IMR-90 (cell line): ENCODE measurements around the gene FOXP1. TPM values are rescaled to one million over a fixed set of nuclear protein-coding genes. Genes with fewer than 3 reads are reported as not detected.

ENCODE experiments used
- ATAC-seq: fragments of 200-7000 bp; cut with Tn5 transposase; 2 replicates; pipeline ENCODE4 v1.9.1; 2020; ENCODE audit warnings: low read depth, mild to moderate bottlenecking, moderate library complexity
- BruUV-seq: library from RNA; stranded (reverse); fragments of 400-500 nt; replicated peaks from 2 replicates; lab custom pipeline; 2021; lab: Mats Ljungman, UMichigan
- CTCF ChIA-PET: fragments of 300-600 bp; formaldehyde crosslinking; extraction: SDS; loops from one replicate; lab custom pipeline; 2021; ENCODE audit warnings: antibody characterized with exemption; lab: Yijun Ruan, JAX
- POLR2A ChIA-PET: fragments of 300-600 bp; sonication (Branson Sonifier 250); formaldehyde crosslinking; loops from one replicate; lab custom pipeline; 2022; ENCODE audit warnings: antibody characterized with exemption; ENCODE audit not compliant: unreplicated experiment; lab: Charles Lee
- DNase-seq: peaks from one replicate; pipeline ENCODE4 v3.0.0; 2013
- H2AFZ ChIP-seq: replicated peaks from 2 replicates; pipeline ENCODE3; 2013; ENCODE audit warnings: low read length, mild to moderate bottlenecking; ENCODE audit not compliant: poor library complexity
- H2AK5ac ChIP-seq: 2 replicates; pipeline ENCODE4 v1.6.1; 2013; ENCODE audit warnings: low read depth, low read length, inconsistent platforms
- H2AK9ac ChIP-seq: replicated peaks from 2 replicates; pipeline ENCODE3; 2013; ENCODE audit warnings: mild to moderate bottlenecking, low read depth, low read length, moderate library complexity; ENCODE audit not compliant: poor library complexity
- H2BK120ac ChIP-seq: 2 replicates; pipeline ENCODE4 v1.6.1; 2013; ENCODE audit warnings: low read depth, low read length, inconsistent platforms
- H2BK15ac ChIP-seq: 3 replicates; pipeline ENCODE4 v1.6.1; 2013; ENCODE audit warnings: low read depth, low read length, inconsistent platforms
- H2BK20ac ChIP-seq: 2 replicates; pipeline ENCODE4 v1.6.1; 2013; ENCODE audit warnings: low read depth, mild to moderate bottlenecking, inconsistent platforms, low read length, moderate library complexity
- H2BK5ac ChIP-seq: 2 replicates; pipeline ENCODE4 v1.6.1; 2013; ENCODE audit warnings: mild to moderate bottlenecking, low read depth, low read length, inconsistent platforms; ENCODE audit not compliant: poor library complexity, severe bottlenecking
- H3K14ac ChIP-seq: replicated peaks from 2 replicates; pipeline ENCODE4 v1.6.1; 2013; ENCODE audit warnings: low read depth, low read length, inconsistent platforms
- H3K18ac ChIP-seq: 2 replicates; pipeline ENCODE4 v1.6.1; 2013; ENCODE audit warnings: low read depth, low read length, control low read depth
- H3K23ac ChIP-seq: 2 replicates; pipeline ENCODE4 v1.6.1; 2013; ENCODE audit warnings: low read depth, low read length, inconsistent platforms
- H3K27ac ChIP-seq: 2 replicates; pipeline ENCODE4 v1.5.1; 2013; ENCODE audit warnings: mild to moderate bottlenecking, control low read depth, low read length; ENCODE audit not compliant: insufficient read depth
- H3K27me3 ChIP-seq: 2 replicates; pipeline ENCODE4 v1.6.1; 2013; ENCODE audit warnings: low read length; ENCODE audit not compliant: control insufficient read depth, insufficient read depth
- H3K36me3 ChIP-seq: 2 replicates; pipeline ENCODE4 v1.6.1; 2013; ENCODE audit warnings: low read length, mixed read lengths; ENCODE audit not compliant: control insufficient read depth, insufficient read depth
- H3K4ac ChIP-seq: 2 replicates; pipeline ENCODE4 v1.6.1; 2013; ENCODE audit warnings: low read depth, low read length, inconsistent platforms
- H3K4me1 ChIP-seq: 2 replicates; pipeline ENCODE4 v1.6.1; 2013; ENCODE audit warnings: low read length, mixed read lengths; ENCODE audit not compliant: control insufficient read depth, insufficient read depth
- H3K4me2 ChIP-seq: 2 replicates; pipeline ENCODE4 v1.6.1; 2013; ENCODE audit warnings: low read depth, mild to moderate bottlenecking, control low read depth, low read length, moderate library complexity
- H3K4me3 ChIP-seq: 2 replicates; pipeline ENCODE4 v1.5.1; 2013; ENCODE audit warnings: low read depth, mild to moderate bottlenecking, control low read depth, low read length, moderate library complexity; ENCODE audit not compliant: insufficient read depth
- H3K56ac ChIP-seq: 2 replicates; pipeline ENCODE4 v1.6.1; 2013; ENCODE audit warnings: low read length, inconsistent platforms; ENCODE audit not compliant: insufficient read depth; ENCODE audit errors: extremely low read depth
- H3K79me1 ChIP-seq, 2 experiments: 2 replicates each; pipeline ENCODE4 v1.6.1; 2013; ENCODE audit warnings: low read length in 2 of 2, inconsistent platforms in 1 of 2, low read depth in 1 of 2
- H3K9ac ChIP-seq: 2 replicates; pipeline ENCODE4 v1.6.1; 2013; ENCODE audit warnings: low read depth, low read length, control low read depth
- H3K9me1 ChIP-seq: 2 replicates; pipeline ENCODE4 v1.6.1; 2013; ENCODE audit warnings: low read length, inconsistent platforms; ENCODE audit not compliant: insufficient read depth
- H3K9me3 ChIP-seq: 2 replicates; pipeline ENCODE4 v1.6.1; 2013; ENCODE audit warnings: low read length; ENCODE audit not compliant: control insufficient read depth, insufficient read depth
- H4K20me1 ChIP-seq: 2 replicates; pipeline ENCODE4 v1.6.1; 2013; ENCODE audit warnings: low read length, inconsistent platforms; ENCODE audit not compliant: insufficient read depth
- H4K5ac ChIP-seq: 2 replicates; pipeline ENCODE4 v1.6.1; 2013; ENCODE audit warnings: mild to moderate bottlenecking, low read depth, low read length, control low read depth
- H4K8ac ChIP-seq, 2 experiments: 2 replicates each; pipeline ENCODE4 v1.6.1; 2013; ENCODE audit warnings: low read depth in 2 of 2, low read length in 2 of 2, control low read depth in 1 of 2, inconsistent platforms in 1 of 2
- H4K91ac ChIP-seq: 2 replicates; pipeline ENCODE4 v1.6.1; 2013; ENCODE audit warnings: low read depth, low read length, inconsistent platforms; ENCODE audit not compliant: insufficient read depth
- BHLHE40 ChIP-seq: fragments of 150-350 bp; IDR thresholded peaks from 2 replicates; pipeline ENCODE4 v1.6.1; 2016; ENCODE audit warnings: mild to moderate bottlenecking, low read depth, low read length
- CEBPB ChIP-seq: IDR thresholded peaks from 2 replicates; pipeline ENCODE4 v1.6.1; 2012; ENCODE audit warnings: low read depth, low read length, improper control_type of control experiment
- CHD1 ChIP-seq: IDR thresholded peaks from 2 replicates; pipeline ENCODE4 v1.6.1; 2012; ENCODE audit warnings: low read depth, low read length, improper control_type of control experiment
- FOS ChIP-seq: fragments of 150-350 bp; IDR thresholded peaks from 2 replicates; pipeline ENCODE4 v1.6.1; 2016; ENCODE audit warnings: low read depth, low read length
- MAFK ChIP-seq: IDR thresholded peaks from 2 replicates; pipeline ENCODE4 v1.6.1; 2012; ENCODE audit warnings: low read depth, low read length, improper control_type of control experiment
- MAZ ChIP-seq: IDR thresholded peaks from 2 replicates; pipeline ENCODE4 v1.6.1; 2012; ENCODE audit warnings: low read depth, mild to moderate bottlenecking, low read length, improper control_type of control experiment, moderate library complexity, borderline replicate concordance
- MXI1 ChIP-seq: IDR thresholded peaks from 2 replicates; pipeline ENCODE4 v1.6.1; 2012; ENCODE audit warnings: low read depth, mild to moderate bottlenecking, low read length, moderate library complexity, borderline replicate concordance
- NFE2L2 ChIP-seq: fragments of 150-350 bp; IDR thresholded peaks from 2 replicates; pipeline ENCODE4 v1.6.1; 2016; ENCODE audit warnings: low read depth, mild to moderate bottlenecking, low read length
- POLR2A ChIP-seq: IDR thresholded peaks from 2 replicates; pipeline ENCODE4 v1.6.1; 2012; ENCODE audit warnings: mild to moderate bottlenecking, low read depth, low read length
- RCOR1 ChIP-seq: IDR thresholded peaks from 2 replicates; pipeline ENCODE4 v1.6.1; 2012; ENCODE audit warnings: mild to moderate bottlenecking, low read length, improper control_type of control experiment; ENCODE audit not compliant: insufficient replicate concordance
- RFX5 ChIP-seq: IDR thresholded peaks from 2 replicates; pipeline ENCODE4 v1.8.0; 2012; ENCODE audit warnings: low read depth, mild to moderate bottlenecking, low read length, moderate library complexity
- SMC3 ChIP-seq: fragments of 150-350 bp; IDR thresholded peaks from 2 replicates; pipeline ENCODE4 v1.6.1; 2016; ENCODE audit warnings: low read depth, mild to moderate bottlenecking, antibody characterized with exemption, low read length, moderate library complexity
- WGBS, 2 experiments: methylation state at CpG; one replicate each; pipeline versions ENCODE4 v1.1.5 to v1.1.7; 2013; ENCODE audit warnings: missing lambda C conversion rate in 2 of 2; ENCODE audit not compliant: insufficient read length in 1 of 2; ENCODE audit errors: extremely low coverage in 2 of 2; 5-methylcytosine and 5-hydroxymethylcytosine counted together
- dilution Hi-C: fragments of 300-500 bp; cut with HindIII; formaldehyde crosslinking; loops from one replicate; pipeline ENCODE4 v1.14.3; 2018; ENCODE audit warnings: low sequenced_read_pairs; ENCODE audit not compliant: unreplicated experiment
- in situ Hi-C: fragments of 300-500 bp; cut with MboI; formaldehyde crosslinking; loops from 3 replicates; pipeline ENCODE4 v1.14.3; 2019; ENCODE audit warnings: low sequenced_read_pairs, inconsistent platforms, mixed read lengths
- intact Hi-C: fragments of 100-400 bp; cut with micrococcal nuclease; formaldehyde crosslinking; loops from 2 replicates; pipeline ENCODE4 v1.10.0; 2022
- polyA plus RNA-seq, 3 experiments: library from polyadenylated mRNA; depleted of rRNA; stranded (reverse); fragments of >200 nt; gene quantifications; 2 replicates each; pipeline ENCODE4 v1.2.3, GENCODE V29; 2012; ENCODE audit warnings: low replicate concordance in 1 of 3
- total RNA-seq: library from RNA; depleted of rRNA; stranded (reverse); fragments of >200 nt; gene quantifications from 2 replicates; pipeline ENCODE4 v1.2.3, GENCODE V29; 2012
- TF ChIP-seq, protein P1 (sequence below): fragments of 150-350 bp; IDR thresholded peaks from 2 replicates; pipeline ENCODE4 v1.6.1; 2016; ENCODE audit warnings: low read depth, mild to moderate bottlenecking, low read length, moderate library complexity, borderline replicate concordance
- TF ChIP-seq, protein P2 (sequence below): conservative IDR thresholded peaks from 2 replicates; pipeline ENCODE4 v1.5.1; 2012; ENCODE audit warnings: mild to moderate bottlenecking, low read depth, low read length, improper control_type of control experiment
- TF ChIP-seq, protein P3 (sequence below): fragments of 150-350 bp; IDR thresholded peaks from 2 replicates; pipeline ENCODE4 v1.6.1; 2017; ENCODE audit warnings: mild to moderate bottlenecking, antibody characterized with exemption, low read length, low read depth

The FOXP1 gene
- total and polyA plus RNA-seq, 2 of the 4 experiments (the other 2 are of a cell fraction) = 37.0 to 132 TPM

DNA sequence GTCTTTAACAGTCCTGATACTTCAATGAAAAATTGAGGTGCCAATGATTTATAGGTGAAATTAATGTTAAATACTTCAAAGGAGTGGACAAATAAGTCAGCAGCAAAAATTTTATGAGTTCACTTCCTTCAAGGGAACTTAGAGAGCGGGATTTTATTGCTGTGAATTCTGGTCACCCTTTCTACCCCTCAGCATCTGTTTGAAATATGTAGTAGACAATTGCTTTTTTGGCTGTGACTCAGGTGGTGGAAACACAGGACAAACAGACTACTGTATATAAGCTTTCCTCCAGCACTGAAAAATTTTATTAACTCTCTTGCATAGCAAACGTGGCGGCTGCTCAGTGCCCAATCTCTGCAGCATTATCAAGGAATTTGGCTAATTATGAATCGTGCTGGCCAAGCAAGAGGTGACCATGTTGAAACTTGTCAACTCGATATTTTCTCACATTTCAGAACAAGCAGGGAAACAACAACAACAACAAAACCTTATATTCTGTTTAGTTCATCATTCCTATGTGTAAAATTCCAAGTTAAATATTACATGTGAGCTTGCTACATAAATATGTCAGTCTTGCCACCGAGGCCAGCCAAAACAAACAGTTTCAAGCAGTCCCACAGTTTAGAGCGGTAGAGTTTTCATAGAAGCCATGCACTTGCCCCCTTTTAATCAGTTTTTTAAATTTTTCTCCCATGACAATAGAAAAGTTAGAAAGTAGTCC is 420.2 kb downstream of the FOXP1 start:
- H3K9me3 ChIP-seq = peaks cover 3% of the 10 kb centered on the region; the same call in 1 of the 2 replicates
- no peak overlapping the region for H2BK15ac ChIP-seq
- H3K4me2 ChIP-seq = no peak overlapping the region
- H4K91ac ChIP-seq = no peak overlapping the region
- dilution Hi-C loops (no loop called here), in situ Hi-C loops (no loop called here), intact Hi-C loops (no loop called here)
- no peak overlapping the region for H3K4ac ChIP-seq
- H3K27me3 ChIP-seq = no peaks in the 10 kb centered on the region
- ATAC-seq (no peak), DNase-seq (no peak)
- no peak overlapping the region for H2BK5ac ChIP-seq
- H3K27ac ChIP-seq = no peak overlapping the region
- no peaks in the 10 kb centered on the region for H3K36me3 ChIP-seq
- ChIA-PET CTCF (interaction anchor here (0.8 kb wide), 1 partner anchor 52 kb away, joined by 3 read pairs; no protein-coding TSS in a partner anchor), POLR2A (no interaction called here)
- H3K9ac ChIP-seq = no peak overlapping the region
- no peak overlapping the region for H2BK120ac ChIP-seq
- H2AK9ac ChIP-seq = no peak overlapping the region
- H3K4me1 ChIP-seq = peaks cover 10% of the 10 kb centered on the region
- no peak overlapping the region for H3K23ac ChIP-seq
- BruUV-seq = no TSS peak
- H3K14ac ChIP-seq = no peak overlapping the region
- 0 out of 2 replicates have a peak overlapping the region, but pooled peaks have one; percentile 15 for H2AK5ac ChIP-seq
- WGBS, 2 experiments = 90% methylated on average over 2 of the region's 7 CpGs; no CpG with 5 or more reads in 1 of the 2 experiments
- peaks cover 10 to 18% of the 10 kb centered on the region in 2 experiments for H3K79me1 ChIP-seq
- no peak overlapping the region for H4K5ac ChIP-seq
- H3K56ac ChIP-seq = no peak overlapping the region
- no peak overlapping the region for H3K4me3 ChIP-seq
- no peaks in the 10 kb centered on the region for H4K20me1 ChIP-seq
- H2BK20ac ChIP-seq = no peak overlapping the region
- no peak overlapping the region for H3K18ac ChIP-seq
- H3K9me1 ChIP-seq = peaks cover 4% of the 10 kb centered on the region
- H2AFZ ChIP-seq = no peak overlapping the region
- H4K8ac ChIP-seq = no peak overlapping the region
- TF ChIP-seq MAFK (no peak), BHLHE40 (no peak), FOS (no peak), POLR2A (no peak), RFX5 (no peak), MXI1 (no peak), CHD1 (no peak), SMC3 (no peak), CEBPB (no peak), NFE2L2 (no peak), MAZ (no peak), RCOR1 (no peak)
- TF ChIP-seq, protein P1, sequence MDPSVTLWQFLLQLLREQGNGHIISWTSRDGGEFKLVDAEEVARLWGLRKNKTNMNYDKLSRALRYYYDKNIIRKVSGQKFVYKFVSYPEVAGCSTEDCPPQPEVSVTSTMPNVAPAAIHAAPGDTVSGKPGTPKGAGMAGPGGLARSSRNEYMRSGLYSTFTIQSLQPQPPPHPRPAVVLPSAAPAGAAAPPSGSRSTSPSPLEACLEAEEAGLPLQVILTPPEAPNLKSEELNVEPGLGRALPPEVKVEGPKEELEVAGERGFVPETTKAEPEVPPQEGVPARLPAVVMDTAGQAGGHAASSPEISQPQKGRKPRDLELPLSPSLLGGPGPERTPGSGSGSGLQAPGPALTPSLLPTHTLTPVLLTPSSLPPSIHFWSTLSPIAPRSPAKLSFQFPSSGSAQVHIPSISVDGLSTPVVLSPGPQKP = no peak
- TF ChIP-seq, protein P2, sequence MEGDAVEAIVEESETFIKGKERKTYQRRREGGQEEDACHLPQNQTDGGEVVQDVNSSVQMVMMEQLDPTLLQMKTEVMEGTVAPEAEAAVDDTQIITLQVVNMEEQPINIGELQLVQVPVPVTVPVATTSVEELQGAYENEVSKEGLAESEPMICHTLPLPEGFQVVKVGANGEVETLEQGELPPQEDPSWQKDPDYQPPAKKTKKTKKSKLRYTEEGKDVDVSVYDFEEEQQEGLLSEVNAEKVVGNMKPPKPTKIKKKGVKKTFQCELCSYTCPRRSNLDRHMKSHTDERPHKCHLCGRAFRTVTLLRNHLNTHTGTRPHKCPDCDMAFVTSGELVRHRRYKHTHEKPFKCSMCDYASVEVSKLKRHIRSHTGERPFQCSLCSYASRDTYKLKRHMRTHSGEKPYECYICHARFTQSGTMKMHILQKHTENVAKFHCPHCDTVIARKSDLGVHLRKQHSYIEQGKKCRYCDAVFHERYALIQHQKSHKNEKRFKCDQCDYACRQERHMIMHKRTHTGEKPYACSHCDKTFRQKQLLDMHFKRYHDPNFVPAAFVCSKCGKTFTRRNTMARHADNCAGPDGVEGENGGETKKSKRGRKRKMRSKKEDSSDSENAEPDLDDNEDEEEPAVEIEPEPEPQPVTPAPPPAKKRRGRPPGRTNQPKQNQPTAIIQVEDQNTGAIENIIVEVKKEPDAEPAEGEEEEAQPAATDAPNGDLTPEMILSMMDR = no peak
- TF ChIP-seq, protein P3, sequence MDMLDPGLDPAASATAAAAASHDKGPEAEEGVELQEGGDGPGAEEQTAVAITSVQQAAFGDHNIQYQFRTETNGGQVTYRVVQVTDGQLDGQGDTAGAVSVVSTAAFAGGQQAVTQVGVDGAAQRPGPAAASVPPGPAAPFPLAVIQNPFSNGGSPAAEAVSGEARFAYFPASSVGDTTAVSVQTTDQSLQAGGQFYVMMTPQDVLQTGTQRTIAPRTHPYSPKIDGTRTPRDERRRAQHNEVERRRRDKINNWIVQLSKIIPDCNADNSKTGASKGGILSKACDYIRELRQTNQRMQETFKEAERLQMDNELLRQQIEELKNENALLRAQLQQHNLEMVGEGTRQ = no peak
